Tibial artery (tissue), 4 donors: ENCODE results near the gene FOXL2.
"Not testable (repeated sequence)": the region's sequence is repeated elsewhere in the genome, so short reads cannot be mapped to it uniquely, and the experiment has no call there.

Source experiments
- DNase-seq, 2 donors: peaks; one replicate each; pipeline ENCODE4 v3.0.0-alpha.2; 2019
- H3K27ac ChIP-seq, 2 donors: fragments of 200-600 bp; sonication (generic) in 1 of 2; 1 replicate in 1 of 2; 2 replicates in 1 of 2; pipeline ENCODE4 v1.5.1; 2018 to 2019; ENCODE audit warnings: mild to moderate bottlenecking in 1 of 2
- H3K27me3 ChIP-seq, 2 donors: fragments of 200-600 bp; sonication (generic) in 1 of 2; one replicate each; pipeline versions ENCODE4 v1.5.1 to v1.6.0; 2016 to 2019
- H3K36me3 ChIP-seq, 3 donors: fragments of 200-600 bp; sonication (generic) in 2 of 3; one replicate each; pipeline ENCODE4 v1.5.1; 2016 to 2019; ENCODE audit warnings: mild to moderate bottlenecking in 2 of 3
- H3K4me1 ChIP-seq, 4 donors: fragments of 200-600 bp; sonication (generic) in 2 of 4; 1 replicate in 3 of 4; 2 replicates in 1 of 4; pipeline ENCODE4 v1.5.1; 2016 to 2019
- H3K4me3 ChIP-seq, 2 donors: fragments of 200-600 bp; sonication (generic) in 1 of 2; 1 replicate in 1 of 2; 2 replicates in 1 of 2; pipeline ENCODE4 v1.5.1; 2018 to 2019; ENCODE audit warnings: mild to moderate bottlenecking in 2 of 2
- H3K9me3 ChIP-seq, 3 donors: fragments of 200-600 bp; sonication (generic) in 1 of 3; one replicate each; pipeline ENCODE4 v1.5.1; 2016 to 2019
- CTCF ChIP-seq, 2 experiments: fragments of 200-600 bp in 1 of 2; fragments of 450-650 bp in 1 of 2; IDR thresholded peaks; one replicate each; pipeline ENCODE4 v1.5.1; 2017 to 2019; ENCODE audit warnings: antibody characterized with exemption in 2 of 2, mild to moderate bottlenecking in 1 of 2, moderate library complexity in 1 of 2
- intact Hi-C: fragments of 100-400 bp; cut with DNase I; formaldehyde crosslinking; loops from one replicate; pipeline ENCODE4 v1.15.0; 2023; ENCODE audit warnings: low total_unique reads

The FOXL2 gene

GRCh38 chr3:138923531-138923994 is 23.4 kb downstream of the FOXL2 start:
- intact Hi-C loops, result loop anchor here (10.0 kb wide), 1 partner anchor 509 kb away; no protein-coding TSS in a partner anchor
- TF ChIP-seq CTCF (IDR thresholded peaks at IDR 0.05), result peak; percentile 68 to 83
- H3K36me3 ChIP-seq, result no peaks in the 10 kb centered on the region

GRCh38 chr3:138922400-138922799 is 24.5 kb downstream of the FOXL2 start:
- H3K27ac ChIP-seq, result peak overlapping the region in 1 of 2 donors; percentile 51
- H3K27me3 ChIP-seq, H3K9me3 ChIP-seq, H3K36me3 ChIP-seq, DNase-seq, H3K4me3 ChIP-seq: not testable (repeated sequence)
- peaks cover 0 to 12% (median 5%) of the 10 kb centered on the region in 4 donors for H3K4me1 ChIP-seq
- intact Hi-C loops, result loop anchor here (10.0 kb wide), 1 partner anchor 508 kb away; no protein-coding TSS in a partner anchor

More at GRCh38 chr3:138923531-138923994, 23.4 kb downstream of the FOXL2 start:
- H3K27ac ChIP-seq, result no peak overlapping the region
- no peaks in the 10 kb centered on the region for H3K27me3 ChIP-seq
- no peak overlapping the region for H3K4me3 ChIP-seq
- peaks cover 0 to 12% (median 5%) of the 10 kb centered on the region in 4 donors for H3K4me1 ChIP-seq
- H3K9me3 ChIP-seq, result no peaks in the 10 kb centered on the region
- peak; percentile 79 to 85 for DNase-seq

- Histone ChIP-seq H3K9me3 (no peaks in the 10 kb centered on the region), H3K27me3 (no peaks in the 10 kb centered on the region), H3K4me3 (no peak overlapping the region), H3K27ac (peak overlapping the region in 1 of 2 donors; percentile 51), H3K4me1 (peaks cover 0 to 12% (median 5%) of the 10 kb centered on the region in 4 donors), H3K36me3 (no peaks in the 10 kb centered on the region)
- no peak for TF ChIP-seq CTCF (IDR thresholded peaks at IDR 0.05)
- no peak for DNase-seq
- intact Hi-C loops, result loop anchor here (10.0 kb wide), 1 partner anchor 507 kb away; no protein-coding TSS in a partner anchor
Measured at GRCh38 chr3:138921316-138922292, 25.3 kb downstream of the FOXL2 start.

- intact Hi-C loops, result loop anchor here (10.0 kb wide), 1 partner anchor 85 kb away; the partner anchor contains the start of gene PIK3CB
- no peak for TF ChIP-seq CTCF (IDR thresholded peaks at IDR 0.05)
Measured at GRCh38 chr3:138919325-138919724, 27.6 kb downstream of the FOXL2 start.

GRCh38 chr3:138916824-138917223 is 30.1 kb downstream of the FOXL2 start:
- DNase-seq, result no peak
- no peak for TF ChIP-seq CTCF (IDR thresholded peaks at IDR 0.05)
- no peaks in the 10 kb centered on the region for H3K27me3 ChIP-seq
- no peak overlapping the region for H3K4me3 ChIP-seq
- H3K4me1 ChIP-seq, result peaks cover 0 to 22% (median 10%) of the 10 kb centered on the region in 4 donors
- intact Hi-C loops, result loop anchor here (10.0 kb wide), 1 partner anchor 82 kb away; the partner anchor contains the start of gene PIK3CB
- no peak overlapping the region for H3K27ac ChIP-seq
- no peaks in the 10 kb centered on the region for H3K9me3 ChIP-seq
- no peaks in the 10 kb centered on the region for H3K36me3 ChIP-seq

More at GRCh38 chr3:138919325-138919724, 27.6 kb downstream of the FOXL2 start:
- Histone ChIP-seq H3K27ac (no peak overlapping the region), H3K4me3 (no peak overlapping the region), H3K36me3 (no peaks in the 10 kb centered on the region), H3K4me1 (peaks cover 0 to 29% (median 15%) of the 10 kb centered on the region in 4 donors), H3K27me3 (no peaks in the 10 kb centered on the region), H3K9me3 (no peaks in the 10 kb centered on the region)
- no peak for DNase-seq
